Measurements from ENCODE around the gene ASIC4.
A peak's percentile ranks its signal among the peaks of the same experiment; 100 is the strongest.

ASIC4 gene

GRCh38 chr2:219515874-219516629 lies 1.8 kb downstream of the ASIC4 start:
- DNase-seq (ENCODE audit: low read depth in 2 of 2) = no peak

DNA sequence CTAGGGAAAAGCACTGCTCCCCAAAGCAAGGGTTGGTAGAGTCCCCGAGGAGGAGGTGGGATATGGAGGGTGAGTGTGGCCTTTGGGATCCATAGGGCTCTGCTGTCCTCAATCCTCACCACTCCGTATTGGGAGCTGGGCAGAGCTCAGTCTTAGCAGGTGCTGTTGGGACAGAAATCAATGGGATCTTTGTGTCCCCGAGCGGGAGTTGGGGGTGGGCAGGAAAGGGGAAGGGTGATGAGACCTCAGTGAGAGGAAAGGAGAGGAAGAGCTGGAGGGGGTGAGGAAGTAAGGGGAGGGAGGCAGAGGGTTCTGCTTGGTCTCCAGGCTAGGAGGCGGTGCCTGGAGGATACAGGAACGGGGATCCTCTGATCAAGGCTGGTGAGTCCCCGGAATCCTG lies 2.6 kb downstream of the ASIC4 start:
- no peak for DNase-seq (ENCODE audit: low read depth in 2 of 2)

- no peak for DNase-seq (ENCODE audit: low read depth in 2 of 2)
These were observed 3.9 kb downstream of the ASIC4 start for GRCh38 chr2:219517954-219518778.

DNA sequence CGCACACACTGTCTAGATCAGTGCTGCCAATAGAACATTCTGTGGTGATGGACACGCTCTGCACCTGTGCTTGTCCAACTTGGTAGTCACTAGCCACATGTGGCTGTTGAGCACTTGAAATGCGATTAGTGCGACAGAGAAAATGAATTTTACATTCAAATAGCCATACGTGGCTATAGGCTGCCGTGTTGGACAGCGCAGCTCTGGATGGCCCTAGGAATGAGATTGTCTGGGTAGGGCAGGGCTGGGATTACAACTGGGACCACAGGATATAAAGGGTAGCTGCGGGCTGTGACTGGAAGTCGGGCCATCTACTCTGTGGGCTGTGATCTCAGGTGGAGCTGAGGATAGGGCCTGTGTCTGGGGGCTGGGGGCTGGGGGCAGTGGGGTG lies 5.2 kb downstream of the ASIC4 start:
- DNase-seq (ENCODE audit: low read depth in 2 of 2) = no peak

DNA sequence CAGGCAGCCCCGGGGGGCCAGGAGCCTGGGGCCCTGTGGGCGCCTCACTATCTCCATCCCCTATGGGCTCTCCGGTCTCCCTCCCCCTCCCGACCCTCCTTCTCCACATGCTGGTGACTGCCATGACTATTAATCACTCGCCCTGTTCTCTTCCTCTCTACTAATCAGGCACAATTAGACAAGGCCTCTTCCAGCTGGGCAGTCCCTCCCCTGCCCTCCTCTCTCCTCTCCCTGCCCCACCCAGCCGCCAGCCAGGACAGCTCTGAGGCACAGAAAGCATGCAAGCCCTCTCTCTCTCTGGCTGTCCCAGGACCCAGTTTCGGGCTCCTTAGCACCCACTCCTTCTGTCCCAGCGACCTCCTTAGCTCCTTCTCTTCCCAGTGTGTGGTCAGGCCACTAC lies 5.8 kb downstream of the ASIC4 start:
- DNase-seq (ENCODE audit: low read depth in 2 of 2) = no peak

GRCh38 chr2:219521066-219521880 lies 7.0 kb downstream of the ASIC4 start:
- no peak for DNase-seq (ENCODE audit: low read depth in 2 of 2)

- peak; percentile 64 to 67 for DNase-seq (ENCODE audit: low read depth in 2 of 2)
These were observed 8.1 kb downstream of the ASIC4 start for GRCh38 chr2:219522111-219523030.

- no peak for DNase-seq (ENCODE audit: low read depth in 2 of 2)
These were observed 8.9 kb downstream of the ASIC4 start for GRCh38 chr2:219523031-219523671.

- DNase-seq (ENCODE audit: low read depth in 2 of 2) = no peak
These were observed 10.5 kb downstream of the ASIC4 start for GRCh38 chr2:219524817-219525216.

GRCh38 chr2:219525533-219526232 lies 11.4 kb downstream of the ASIC4 start:
- no peak for DNase-seq (ENCODE audit: low read depth in 2 of 2)

DNA sequence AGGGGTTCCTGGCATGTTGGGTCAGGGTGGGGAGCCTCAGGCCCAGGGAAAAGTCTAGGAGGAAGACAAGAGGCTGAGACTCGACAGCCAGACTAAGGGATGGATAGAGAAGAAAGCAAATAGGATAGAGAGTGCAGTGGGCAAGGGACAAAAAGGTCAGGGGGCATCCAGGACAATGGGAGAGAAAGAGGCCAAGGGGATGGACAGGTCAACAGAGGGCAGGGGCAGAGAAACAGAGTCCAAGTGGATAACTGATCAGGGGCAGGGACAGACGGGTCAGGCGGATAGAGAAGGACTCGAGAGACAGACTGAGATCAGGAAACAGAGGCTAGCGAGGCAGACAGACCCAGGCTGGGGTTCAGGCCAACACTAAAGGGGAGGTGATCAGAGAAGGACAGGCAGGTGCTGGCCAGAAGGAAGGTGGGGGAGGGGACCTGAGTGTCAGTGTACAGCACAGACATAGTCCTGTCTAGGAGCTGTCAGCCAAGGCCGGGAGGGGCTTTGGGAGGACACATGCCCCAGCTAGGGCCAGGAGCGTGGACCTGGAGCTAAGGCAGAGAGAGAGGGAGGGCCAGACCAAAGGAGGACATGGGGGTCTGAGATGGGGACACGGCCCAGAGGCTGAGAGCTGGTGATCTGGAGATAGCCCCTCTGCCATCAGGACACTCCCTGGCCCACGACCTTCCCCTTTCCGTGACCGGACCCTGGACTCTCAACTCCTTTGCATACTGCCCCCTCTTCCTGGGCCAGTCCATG lies 12.2 kb downstream of the ASIC4 start:
- no peak for DNase-seq (ENCODE audit: low read depth in 2 of 2)

DNA sequence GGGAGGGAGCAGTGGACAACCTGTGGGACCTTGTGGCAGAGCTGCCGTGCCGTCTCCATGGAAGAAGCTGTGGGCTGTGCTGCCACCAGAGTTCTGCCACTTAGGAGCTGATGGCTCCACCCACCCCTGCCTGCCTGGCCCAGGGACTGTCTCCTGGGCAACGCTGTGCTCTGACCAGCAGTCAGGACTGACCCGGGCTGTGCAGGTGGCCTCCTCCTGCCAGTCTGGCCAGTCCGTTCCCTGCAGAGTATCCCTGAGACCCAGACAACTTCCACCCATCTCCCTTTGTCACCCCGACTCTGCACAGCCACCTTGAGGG lies 12.8 kb downstream of the ASIC4 start:
- no peak for DNase-seq (ENCODE audit: low read depth in 2 of 2)

- no peak for DNase-seq (ENCODE audit: low read depth in 2 of 2)
These were observed 13.2 kb downstream of the ASIC4 start for GRCh38 chr2:219527472-219527871.

- DNase-seq (ENCODE audit: low read depth in 2 of 2) = peak; percentile 42 to 44
These were observed 16.0 kb downstream of the ASIC4 start for GRCh38 chr2:219530048-219530963.

GRCh38 chr2:219531639-219532377 lies 17.5 kb downstream of the ASIC4 start:
- no peak for DNase-seq (ENCODE audit: low read depth in 2 of 2)

DNA sequence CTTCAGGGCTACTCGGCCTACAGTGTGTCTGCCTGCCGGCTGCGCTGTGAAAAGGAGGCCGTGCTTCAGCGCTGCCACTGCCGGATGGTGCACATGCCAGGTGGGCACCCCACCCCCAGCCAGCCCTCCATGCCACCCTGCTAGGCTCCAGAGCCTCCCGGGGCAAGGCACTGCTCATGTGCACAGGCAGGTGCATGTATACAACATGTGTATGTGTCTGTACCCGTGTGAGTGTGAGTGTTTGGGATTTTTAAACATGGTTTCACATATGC lies 18.0 kb downstream of the ASIC4 start:
- no peak for DNase-seq (ENCODE audit: low read depth in 2 of 2)

DNA sequence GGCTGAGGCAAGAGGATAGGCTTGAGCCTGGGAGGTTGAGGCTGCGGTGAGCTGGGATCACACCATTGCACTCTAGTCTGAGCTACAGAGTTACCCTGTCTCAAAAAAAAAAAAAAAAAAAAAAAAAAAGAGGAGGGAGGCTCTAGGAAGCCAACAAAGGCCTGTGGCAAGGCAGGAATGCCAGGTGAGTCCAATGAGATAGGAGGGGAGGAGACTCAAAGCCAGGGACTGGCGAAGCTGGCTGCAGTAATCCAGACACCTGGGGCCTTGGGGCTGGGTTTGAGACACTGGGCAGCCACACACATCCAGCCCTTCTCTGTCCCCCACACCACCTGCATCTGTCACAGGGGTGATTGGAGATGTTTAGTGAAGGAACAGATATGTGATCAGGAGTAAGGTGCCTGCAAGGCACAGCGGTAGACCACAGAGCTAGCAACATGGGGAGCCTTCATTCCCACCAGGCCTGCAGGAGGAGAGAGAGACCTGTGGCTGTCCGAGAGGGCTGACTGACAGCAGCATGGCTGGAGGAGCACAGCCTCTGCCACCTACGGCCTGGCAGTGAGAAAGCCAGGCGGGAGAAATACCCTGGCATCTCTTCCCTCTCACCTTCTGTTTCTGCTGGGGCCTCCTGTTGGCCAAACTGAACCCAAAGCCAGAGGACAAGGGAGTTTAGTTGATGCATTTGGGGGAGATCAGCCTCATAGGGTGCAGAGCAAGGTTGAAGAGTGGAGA lies 19.8 kb downstream of the ASIC4 start:
- no peak for DNase-seq (ENCODE audit: low read depth in 2 of 2)
